Inflammatory macrophage (primary cell): ENCODE results near the gene MYO16.

Experiments used
- DNase-seq, 2 donors: peaks; one replicate each; pipeline ENCODE4 v3.0.0-alpha.2; 2020 to 2022
- total RNA-seq, 18 experiments: gene quantifications; one replicate each; lab custom pipeline; 2026; ENCODE audit warnings: mixed read lengths in 6 of 18, inconsistent platforms in 2 of 18; lab: John Stamatoyannopoulos, UW

MYO16 gene
- total RNA-seq: 0 to 0.55 (median 0.15) reads per million in 18 experiments

GRCh38 chr13:108629181-108629752, at the start of gene MYO16:
Gene MYO16, plus strand, starts transcription at chr13:108629611. Its CDS starts 234 bp downstream, at chr13:108629845.
- no peak for DNase-seq

- DNase-seq: no peak
These were observed 42.6 kb upstream of the MYO16 start for GRCh38 chr13:108586826-108587225.

- no peak for DNase-seq
These were observed 40.9 kb upstream of the MYO16 start for GRCh38 chr13:108588516-108588915.

- DNase-seq: no peak
These were observed 35.3 kb upstream of the MYO16 start for GRCh38 chr13:108594153-108594552.

GRCh38 chr13:108595436-108596274, 33.8 kb upstream of the MYO16 start:
- DNase-seq: no peak

GRCh38 chr13:108597943-108598342, 31.5 kb upstream of the MYO16 start:
- no peak for DNase-seq

- DNase-seq: no peak
These were observed 23.0 kb upstream of the MYO16 start for GRCh38 chr13:108606424-108606823.

- no peak for DNase-seq
These were observed 20.1 kb upstream of the MYO16 start for GRCh38 chr13:108609353-108609752.

GRCh38 chr13:108610507-108610906, 18.9 kb upstream of the MYO16 start:
- DNase-seq: no peak

- DNase-seq: no peak
These were observed 14.2 kb upstream of the MYO16 start for GRCh38 chr13:108615241-108615640.

- DNase-seq: no peak
These were observed 11.2 kb upstream of the MYO16 start for GRCh38 chr13:108618233-108618632.

GRCh38 chr13:108621462-108621861, 7.9 kb upstream of the MYO16 start:
- no peak for DNase-seq

- DNase-seq: no peak
These were observed 5.3 kb upstream of the MYO16 start for GRCh38 chr13:108624108-108624507.

- DNase-seq: no peak
These were observed 4.4 kb upstream of the MYO16 start for GRCh38 chr13:108624979-108625378.

GRCh38 chr13:108629988-108630387, 577 bp downstream of the MYO16 start:
- no peak for DNase-seq

GRCh38 chr13:108632649-108633167, 3.3 kb downstream of the MYO16 start:
- no peak for DNase-seq

GRCh38 chr13:108638901-108639300, 9.5 kb downstream of the MYO16 start:
- no peak for DNase-seq

GRCh38 chr13:108643646-108644353, 14.4 kb downstream of the MYO16 start:
- no peak for DNase-seq

- no peak for DNase-seq
These were observed 16.0 kb downstream of the MYO16 start for GRCh38 chr13:108645376-108645775.

GRCh38 chr13:108650271-108650670, 20.9 kb downstream of the MYO16 start:
- DNase-seq: no peak

- no peak for DNase-seq
These were observed 27.3 kb downstream of the MYO16 start for GRCh38 chr13:108656742-108657141.

GRCh38 chr13:108657519-108657918, 28.1 kb downstream of the MYO16 start:
- DNase-seq: no peak

GRCh38 chr13:108662528-108662927, 33.1 kb downstream of the MYO16 start:
- DNase-seq: no peak
